NOMO-1 (cell line): ENCODE results near the gene EXO5.
"Not testable (repeated sequence)": the region's sequence is repeated elsewhere in the genome, so short reads cannot be mapped to it uniquely, and the experiment has no call there.

Experiments
- DNase-seq, 2 experiments: peaks; one replicate each; lab custom pipeline; 2025; ENCODE audit not compliant: unreplicated experiment in 2 of 2; lab: John Stamatoyannopoulos, UW

The EXO5 gene

GRCh38 chr1:40546957-40547356, 38.4 kb downstream of the EXO5 start:
- no peak for DNase-seq

DNA sequence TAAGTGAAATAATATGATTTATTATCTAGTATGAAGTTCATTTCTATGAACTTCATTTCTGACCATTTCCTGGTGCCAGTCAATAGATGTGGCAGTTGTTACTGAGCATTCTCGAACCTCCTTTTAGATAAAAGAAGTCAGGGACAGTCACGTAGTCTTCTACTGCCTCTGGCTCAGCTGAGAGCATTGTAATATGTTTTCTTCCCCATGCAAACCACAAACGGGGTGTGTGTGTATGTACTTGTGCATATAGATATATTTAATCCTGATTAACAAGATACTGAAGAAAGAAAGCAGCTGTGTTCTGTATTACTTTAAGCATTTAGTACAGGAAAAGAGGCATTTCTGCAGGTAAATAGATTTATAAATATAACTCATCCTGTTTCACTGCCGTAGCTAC, 44.5 kb downstream of the EXO5 start:
- DNase-seq = no peak

DNA sequence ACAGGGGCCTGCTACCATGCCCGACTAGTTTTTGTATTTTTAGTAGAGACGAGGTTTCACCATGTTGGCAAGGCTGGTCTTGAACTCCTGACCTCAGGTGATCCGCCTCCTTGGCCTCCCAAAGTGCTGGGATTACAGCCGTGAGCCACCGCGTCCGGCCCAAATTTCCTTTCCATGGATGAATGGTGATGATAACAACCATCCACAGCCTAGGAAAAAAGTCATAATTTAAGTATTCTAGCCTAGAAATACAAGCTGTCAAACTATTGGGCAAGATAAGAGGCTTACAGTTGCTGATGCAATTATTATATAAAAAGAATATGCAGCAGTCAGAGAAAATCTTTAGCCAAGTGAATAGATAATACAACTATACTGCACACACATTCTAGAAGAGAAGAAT, 46.2 kb downstream of the EXO5 start:
- not testable (repeated sequence) for DNase-seq

DNA sequence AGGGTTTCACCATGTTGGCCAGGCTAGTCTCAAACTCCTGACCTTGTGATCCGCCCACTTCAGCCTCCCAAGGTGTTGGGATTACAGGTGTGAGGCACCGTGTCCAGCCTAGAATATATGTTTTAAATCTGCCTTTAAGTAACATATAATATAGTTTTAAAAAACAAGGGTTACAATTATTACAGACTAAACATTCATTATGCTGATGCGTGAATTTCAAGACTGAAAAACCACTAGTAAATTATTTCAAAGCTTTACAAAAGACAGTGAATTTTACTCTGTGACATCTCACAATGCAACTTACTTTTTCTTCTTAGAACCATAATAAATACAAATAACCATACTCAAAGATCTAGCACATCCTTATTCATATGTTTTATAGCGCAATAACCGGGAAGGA, 47.6 kb downstream of the EXO5 start:
- DNase-seq = no peak

DNA sequence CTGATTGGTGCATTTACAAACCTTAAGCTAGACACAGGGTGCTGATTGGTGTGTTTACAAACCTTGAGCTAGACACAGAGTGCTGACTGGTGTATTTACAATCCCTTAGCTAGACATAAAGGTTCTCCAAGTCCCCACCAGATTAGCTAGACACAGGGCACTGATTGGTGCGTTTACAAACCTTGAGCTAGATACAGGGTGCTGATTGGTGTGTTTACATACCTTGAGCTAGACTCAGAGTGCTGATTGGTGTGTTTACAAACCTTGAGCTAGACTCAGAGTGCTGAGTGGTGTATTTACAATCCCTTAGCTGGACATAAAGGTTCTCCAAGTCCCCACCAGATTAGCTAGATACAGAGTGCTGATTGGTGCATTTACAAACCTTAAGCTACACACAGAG, 49.7 kb downstream of the EXO5 start:
- not testable (repeated sequence) for DNase-seq

GRCh38 chr1:40562185-40562584, 53.6 kb downstream of the EXO5 start:
- no peak for DNase-seq

DNA sequence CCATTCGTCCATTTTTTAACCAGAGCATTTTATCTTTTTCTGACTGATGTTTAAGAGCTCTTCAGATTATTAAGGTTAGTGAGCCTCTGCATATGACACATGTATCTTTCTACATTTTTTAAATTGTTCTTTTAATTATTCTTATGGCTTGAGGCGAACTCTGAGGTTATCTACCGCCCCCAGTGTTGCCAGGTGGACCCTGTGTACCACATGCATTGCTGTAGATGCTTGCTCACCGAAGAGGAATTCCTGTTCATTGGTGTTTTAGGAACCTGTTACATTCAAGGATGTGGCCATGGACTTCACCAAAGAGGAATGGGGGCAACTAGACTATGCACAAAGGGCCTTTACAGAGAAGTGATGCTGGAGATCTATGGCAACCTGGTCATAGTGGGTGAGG, 54.7 kb downstream of the EXO5 start:
- no peak for DNase-seq

DNA sequence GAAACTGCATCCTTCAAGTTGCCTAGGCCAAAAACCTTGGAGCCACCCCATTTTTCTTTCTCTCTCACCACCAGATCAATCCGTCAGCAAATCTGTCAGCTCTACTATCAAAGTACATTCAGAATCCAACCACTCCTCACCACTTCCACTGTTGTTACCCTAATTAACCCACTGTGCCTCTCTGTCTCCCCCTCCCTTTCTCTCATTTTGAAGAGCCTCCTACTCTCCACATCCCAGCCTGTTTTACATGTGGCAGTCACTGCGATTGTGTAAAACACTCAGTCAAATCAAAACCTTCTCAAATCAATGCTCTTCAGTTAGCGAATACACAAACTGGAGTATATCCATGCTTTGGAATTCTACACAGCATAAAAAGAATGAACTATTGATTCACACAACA, 55.9 kb downstream of the EXO5 start:
- no peak for DNase-seq

- DNase-seq = no peak
Measured at GRCh38 chr1:40564913-40565312, 56.3 kb downstream of the EXO5 start.
